ENCODE results near the gene TRPM3. TPM values are rescaled to one million over a fixed set of nuclear protein-coding genes. Genes with fewer than 3 reads are reported as not detected.

The TRPM3 gene
- total RNA-seq, 4 donors from 2014 or later = under 0.01 to 0.26 (median under 0.01) TPM

- no peak for TF ChIP-seq CTCF (IDR thresholded peaks at IDR 0.05)
- no peak for TF ChIP-seq POLR2A (IDR thresholded peaks at IDR 0.05)
- H3K4me3 ChIP-seq = no peak overlapping the region
- H3K27ac ChIP-seq = no peak overlapping the region
- peaks cover 0 to 24% (median 0%) of the 10 kb centered on the region in 3 donors for H3K4me1 ChIP-seq
- H3K27me3 ChIP-seq = no peaks in the 10 kb centered on the region
- 87 to 88% methylated on average over 2 of the region's 2 CpGs for WGBS, 2 donors
- no peak for DNase-seq
- no peaks in the 10 kb centered on the region for H3K9me3 ChIP-seq
- intact Hi-C loops (cut with DNase I) = no loop called here
- no peaks in the 10 kb centered on the region for H3K36me3 ChIP-seq
These were observed 545.3 kb downstream of the TRPM3 start for GRCh38 chr9:70576116-70576515.

- no peaks in the 10 kb centered on the region for H3K9me3 ChIP-seq
- no peaks in the 10 kb centered on the region for H3K27me3 ChIP-seq
- peak overlapping the region in 3 of 4 donors; percentile 63 to 76 (median 65) for H3K27ac ChIP-seq
- intact Hi-C loops (cut with DNase I) = no loop called here
- H3K36me3 ChIP-seq = no peaks in the 10 kb centered on the region
- no peak for DNase-seq
- no peak overlapping the region for H3K4me3 ChIP-seq
- 47 to 49% methylated on average over 2 of the region's 2 CpGs for WGBS, 2 donors
- TF ChIP-seq POLR2A (IDR thresholded peaks at IDR 0.05) = no peak
- no peak for TF ChIP-seq CTCF (IDR thresholded peaks at IDR 0.05)
- peaks cover 0 to 24% (median 0%) of the 10 kb centered on the region in 3 donors for H3K4me1 ChIP-seq
These were observed 547.1 kb downstream of the TRPM3 start for GRCh38 chr9:70574151-70574837.

GRCh38 chr9:70573308-70573707 lies 548.1 kb downstream of the TRPM3 start:
- intact Hi-C loops (cut with DNase I) = no loop called here
- H3K36me3 ChIP-seq = no peaks in the 10 kb centered on the region
- TF ChIP-seq CTCF (IDR thresholded peaks at IDR 0.05) (no peak), POLR2A (IDR thresholded peaks at IDR 0.05) (no peak)
- H3K27me3 ChIP-seq = no peaks in the 10 kb centered on the region
- H3K4me3 ChIP-seq = no peak overlapping the region
- H3K4me1 ChIP-seq = peaks cover 0 to 24% (median 0%) of the 10 kb centered on the region in 3 donors
- DNase-seq = no peak
- H3K9me3 ChIP-seq = no peaks in the 10 kb centered on the region
- H3K27ac ChIP-seq = peak overlapping the region in 3 of 4 donors; percentile 63 to 76 (median 65)

GRCh38 chr9:70571258-70571657 lies 550.2 kb downstream of the TRPM3 start:
- WGBS, 2 donors = 91 to 93% methylated on average over 5 of the region's 5 CpGs
- no peak for DNase-seq
- Histone ChIP-seq H3K4me1 (peaks cover 0 to 10% (median 0%) of the 10 kb centered on the region in 3 donors), H3K27ac (no peak overlapping the region), H3K36me3 (no peaks in the 10 kb centered on the region), H3K27me3 (no peaks in the 10 kb centered on the region), H3K4me3 (no peak overlapping the region), H3K9me3 (no peaks in the 10 kb centered on the region)
- intact Hi-C loops (cut with DNase I) = no loop called here
- TF ChIP-seq POLR2A (IDR thresholded peaks at IDR 0.05) = no peak
- no peak for TF ChIP-seq CTCF (IDR thresholded peaks at IDR 0.05)

GRCh38 chr9:70569791-70570190 lies 551.6 kb downstream of the TRPM3 start:
- H3K9me3 ChIP-seq = no peaks in the 10 kb centered on the region
- no peak overlapping the region for H3K27ac ChIP-seq
- intact Hi-C loops (cut with DNase I) = no loop called here
- H3K36me3 ChIP-seq = no peaks in the 10 kb centered on the region
- no peak for DNase-seq
- TF ChIP-seq POLR2A (IDR thresholded peaks at IDR 0.05) (no peak), CTCF (IDR thresholded peaks at IDR 0.05) (no peak)
- 49 to 61% methylated on average over 3 of the region's 3 CpGs for WGBS, 2 donors
- H3K27me3 ChIP-seq = no peaks in the 10 kb centered on the region
- peaks cover 0 to 4% (median 0%) of the 10 kb centered on the region in 3 donors for H3K4me1 ChIP-seq
- H3K4me3 ChIP-seq = no peak overlapping the region

All from esophagus squamous epithelium (tissue), 5 donors.